Measurements from ENCODE around the gene SLC16A8. TPM values are rescaled to one million over a fixed set of nuclear protein-coding genes. Genes with fewer than 3 reads are reported as not detected.

Gene SLC16A8
- total RNA-seq, 1 experiment from 2014 or later: not detected

GRCh38 chr22:38050720-38051119 is 33.3 kb downstream of the SLC16A8 start:
- intact Hi-C loops (cut with micrococcal nuclease): no loop called here
- peaks cover 5% of the 10 kb centered on the region for H3K4me1 Mint-ChIP-seq (ENCODE audit: insufficient read depth, unreplicated experiment)
- no peak overlapping the region for H3K27ac Mint-ChIP-seq (ENCODE audit: low read depth, unreplicated experiment)
- no peak for DNase-seq (ENCODE audit: unreplicated experiment)
- no peaks in the 10 kb centered on the region for H3K27me3 Mint-ChIP-seq (ENCODE audit: insufficient read depth, unreplicated experiment)
- no peak for TF ChIP-seq CTCF (IDR thresholded peaks at IDR 0.05; ENCODE audit: unreplicated experiment)
- no peaks in the 10 kb centered on the region for H3K36me3 Mint-ChIP-seq (ENCODE audit: insufficient read depth, unreplicated experiment)
- ChIA-PET POLR2A (no interaction called here), CTCF (interaction anchor here (0.6 to 1.0 kb wide), 4 partner anchors 24 to 1344 kb away, joined by 3 to 4 read pairs (median 3); no protein-coding TSS in a partner anchor)
- H3K4me3 Mint-ChIP-seq (ENCODE audit: unreplicated experiment): no peak overlapping the region
- no TSS peak for BruUV-seq (replicated peaks)
- H3K9me3 Mint-ChIP-seq (ENCODE audit: unreplicated experiment): no peaks in the 10 kb centered on the region

GRCh38 chr22:38049812-38050619 is 34.0 kb downstream of the SLC16A8 start:
- peaks cover 5% of the 10 kb centered on the region for H3K4me1 Mint-ChIP-seq (ENCODE audit: insufficient read depth, unreplicated experiment)
- no peaks in the 10 kb centered on the region for H3K9me3 Mint-ChIP-seq (ENCODE audit: unreplicated experiment)
- no peaks in the 10 kb centered on the region for H3K36me3 Mint-ChIP-seq (ENCODE audit: insufficient read depth, unreplicated experiment)
- intact Hi-C loops (cut with micrococcal nuclease): no loop called here
- POLR2A ChIA-PET: no interaction called here
- H3K27me3 Mint-ChIP-seq (ENCODE audit: insufficient read depth, unreplicated experiment): no peaks in the 10 kb centered on the region
- CTCF ChIA-PET: interaction anchor here (0.6 to 1.2 kb wide), 7 partner anchors 25 to 522 kb away, joined by 3 to 5 read pairs (median 3); no protein-coding TSS in a partner anchor
- DNase-seq (ENCODE audit: unreplicated experiment): no peak
- H3K27ac Mint-ChIP-seq (ENCODE audit: low read depth, unreplicated experiment): no peak overlapping the region
- TF ChIP-seq CTCF (IDR thresholded peaks at IDR 0.05; ENCODE audit: unreplicated experiment): no peak
- no TSS peak for BruUV-seq (replicated peaks)
- H3K4me3 Mint-ChIP-seq (ENCODE audit: unreplicated experiment): no peak overlapping the region

- CTCF ChIA-PET: no interaction called here
- H3K27ac Mint-ChIP-seq (ENCODE audit: low read depth, unreplicated experiment): no peak overlapping the region
Observed at GRCh38 chr22:38046070-38046748, 37.8 kb downstream of the SLC16A8 start.

More at GRCh38 chr22:38046070-38046748, 37.8 kb downstream of the SLC16A8 start:
- no peak overlapping the region for H3K4me3 Mint-ChIP-seq (ENCODE audit: unreplicated experiment)
- DNase-seq (ENCODE audit: unreplicated experiment): no peak
- intact Hi-C loops (cut with micrococcal nuclease): no loop called here
- no TSS peak for BruUV-seq (replicated peaks)
- no peaks in the 10 kb centered on the region for H3K9me3 Mint-ChIP-seq (ENCODE audit: unreplicated experiment)
- H3K36me3 Mint-ChIP-seq (ENCODE audit: insufficient read depth, unreplicated experiment): no peaks in the 10 kb centered on the region
- TF ChIP-seq CTCF (IDR thresholded peaks at IDR 0.05; ENCODE audit: unreplicated experiment): no peak
- no peaks in the 10 kb centered on the region for H3K4me1 Mint-ChIP-seq (ENCODE audit: insufficient read depth, unreplicated experiment)
- H3K27me3 Mint-ChIP-seq (ENCODE audit: insufficient read depth, unreplicated experiment): no peaks in the 10 kb centered on the region
- POLR2A ChIA-PET: no interaction called here

All from MCF 10A (cell line).